ENCODE measurements around the gene LRFN3.

The LRFN3 gene

GRCh38 chr19:35987571-35987896 is 51.4 kb downstream of the LRFN3 start:
- DNase-seq (ENCODE audit: low read depth in 2 of 2): no peak
- no peak overlapping the region for H3K4me3 ChIP-seq (replicated peaks in 1 of 2; ENCODE audit: low read depth in 2 of 2, low read length in 2 of 2)
- TF ChIP-seq, protein P1, sequence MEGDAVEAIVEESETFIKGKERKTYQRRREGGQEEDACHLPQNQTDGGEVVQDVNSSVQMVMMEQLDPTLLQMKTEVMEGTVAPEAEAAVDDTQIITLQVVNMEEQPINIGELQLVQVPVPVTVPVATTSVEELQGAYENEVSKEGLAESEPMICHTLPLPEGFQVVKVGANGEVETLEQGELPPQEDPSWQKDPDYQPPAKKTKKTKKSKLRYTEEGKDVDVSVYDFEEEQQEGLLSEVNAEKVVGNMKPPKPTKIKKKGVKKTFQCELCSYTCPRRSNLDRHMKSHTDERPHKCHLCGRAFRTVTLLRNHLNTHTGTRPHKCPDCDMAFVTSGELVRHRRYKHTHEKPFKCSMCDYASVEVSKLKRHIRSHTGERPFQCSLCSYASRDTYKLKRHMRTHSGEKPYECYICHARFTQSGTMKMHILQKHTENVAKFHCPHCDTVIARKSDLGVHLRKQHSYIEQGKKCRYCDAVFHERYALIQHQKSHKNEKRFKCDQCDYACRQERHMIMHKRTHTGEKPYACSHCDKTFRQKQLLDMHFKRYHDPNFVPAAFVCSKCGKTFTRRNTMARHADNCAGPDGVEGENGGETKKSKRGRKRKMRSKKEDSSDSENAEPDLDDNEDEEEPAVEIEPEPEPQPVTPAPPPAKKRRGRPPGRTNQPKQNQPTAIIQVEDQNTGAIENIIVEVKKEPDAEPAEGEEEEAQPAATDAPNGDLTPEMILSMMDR (IDR thresholded peaks at IDR 0.05; ENCODE audit: low read depth, low read length): no peak

DNA sequence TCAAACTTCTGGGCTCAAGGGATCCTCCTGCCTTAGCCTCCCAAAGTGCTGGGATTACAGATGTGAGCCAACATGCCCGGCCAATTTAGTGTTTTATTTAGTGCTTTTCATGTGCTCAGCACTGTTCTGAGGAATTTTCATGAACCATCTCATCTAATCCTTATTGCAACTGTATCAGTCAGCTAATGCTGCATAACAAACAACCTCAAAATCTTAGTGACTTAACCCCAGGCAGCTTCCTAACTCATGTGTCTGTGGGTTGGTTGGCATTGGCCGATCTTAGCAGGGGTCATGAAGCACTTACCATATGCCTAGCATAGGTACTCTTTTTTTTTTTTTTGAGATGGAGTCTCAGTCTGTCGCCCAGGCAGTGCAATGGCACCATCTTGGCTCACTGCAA is 52.6 kb downstream of the LRFN3 start:
- no peak for DNase-seq (ENCODE audit: low read depth in 2 of 2)
- H3K4me3 ChIP-seq (replicated peaks in 1 of 2; ENCODE audit: low read depth in 2 of 2, low read length in 2 of 2): no peak overlapping the region
- TF ChIP-seq, protein P1 (IDR thresholded peaks at IDR 0.05; ENCODE audit: low read depth, low read length): no peak

- no peak for DNase-seq (ENCODE audit: low read depth in 2 of 2)
- TF ChIP-seq, protein P1 (IDR thresholded peaks at IDR 0.05; ENCODE audit: low read depth, low read length): no peak
- no peak overlapping the region for H3K4me3 ChIP-seq (replicated peaks in 1 of 2; ENCODE audit: low read depth in 2 of 2, low read length in 2 of 2)
These were observed 54.0 kb downstream of the LRFN3 start for GRCh38 chr19:35990156-35990555.

- TF ChIP-seq, protein P1 (IDR thresholded peaks at IDR 0.05; ENCODE audit: low read depth, low read length): no peak
- no peak for DNase-seq (ENCODE audit: low read depth in 2 of 2)
- no peak overlapping the region for H3K4me3 ChIP-seq (replicated peaks in 1 of 2; ENCODE audit: low read depth in 2 of 2, low read length in 2 of 2)
These were observed 54.9 kb downstream of the LRFN3 start for GRCh38 chr19:35990771-35991730.

DNA sequence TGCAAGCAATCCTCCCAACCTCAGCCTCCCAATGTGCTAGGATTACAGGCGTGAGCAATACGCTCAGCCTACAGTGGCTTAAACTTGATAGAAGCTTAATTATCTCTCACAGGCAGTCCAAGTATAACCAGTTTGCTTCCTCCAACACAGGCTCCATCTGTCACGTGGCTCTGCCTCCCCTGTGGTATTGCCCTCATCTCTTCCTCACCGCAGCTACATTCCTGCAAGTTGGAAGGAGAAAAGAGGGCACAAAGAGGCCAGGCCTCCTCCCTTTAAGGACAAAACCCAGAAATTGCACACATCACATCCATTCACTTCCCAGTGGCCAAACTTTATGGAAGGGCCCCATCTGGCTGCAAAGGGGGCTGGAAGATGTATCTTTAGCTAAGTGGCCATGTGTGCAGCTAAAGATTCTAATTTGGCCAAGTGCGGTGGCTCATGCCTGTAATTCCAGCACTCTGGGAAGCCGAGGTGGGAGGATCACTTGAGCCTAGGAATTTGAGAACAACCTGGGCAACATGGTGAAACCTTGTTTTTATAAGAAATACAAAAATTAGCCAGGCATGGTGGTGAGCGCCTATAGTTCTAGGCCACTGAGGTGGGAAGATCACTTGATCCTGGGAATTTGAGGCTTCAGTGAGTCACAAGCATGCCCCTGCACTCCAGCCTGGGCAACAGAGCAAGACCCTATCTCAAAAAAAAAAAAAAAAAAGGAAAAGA is 55.7 kb downstream of the LRFN3 start:
- TF ChIP-seq, protein P1 (IDR thresholded peaks at IDR 0.05; ENCODE audit: low read depth, low read length): no peak
- no peak overlapping the region for H3K4me3 ChIP-seq (replicated peaks in 1 of 2; ENCODE audit: low read depth in 2 of 2, low read length in 2 of 2)
- DNase-seq (ENCODE audit: low read depth in 2 of 2): peak in 1 of 2 donors; percentile 33

DNA sequence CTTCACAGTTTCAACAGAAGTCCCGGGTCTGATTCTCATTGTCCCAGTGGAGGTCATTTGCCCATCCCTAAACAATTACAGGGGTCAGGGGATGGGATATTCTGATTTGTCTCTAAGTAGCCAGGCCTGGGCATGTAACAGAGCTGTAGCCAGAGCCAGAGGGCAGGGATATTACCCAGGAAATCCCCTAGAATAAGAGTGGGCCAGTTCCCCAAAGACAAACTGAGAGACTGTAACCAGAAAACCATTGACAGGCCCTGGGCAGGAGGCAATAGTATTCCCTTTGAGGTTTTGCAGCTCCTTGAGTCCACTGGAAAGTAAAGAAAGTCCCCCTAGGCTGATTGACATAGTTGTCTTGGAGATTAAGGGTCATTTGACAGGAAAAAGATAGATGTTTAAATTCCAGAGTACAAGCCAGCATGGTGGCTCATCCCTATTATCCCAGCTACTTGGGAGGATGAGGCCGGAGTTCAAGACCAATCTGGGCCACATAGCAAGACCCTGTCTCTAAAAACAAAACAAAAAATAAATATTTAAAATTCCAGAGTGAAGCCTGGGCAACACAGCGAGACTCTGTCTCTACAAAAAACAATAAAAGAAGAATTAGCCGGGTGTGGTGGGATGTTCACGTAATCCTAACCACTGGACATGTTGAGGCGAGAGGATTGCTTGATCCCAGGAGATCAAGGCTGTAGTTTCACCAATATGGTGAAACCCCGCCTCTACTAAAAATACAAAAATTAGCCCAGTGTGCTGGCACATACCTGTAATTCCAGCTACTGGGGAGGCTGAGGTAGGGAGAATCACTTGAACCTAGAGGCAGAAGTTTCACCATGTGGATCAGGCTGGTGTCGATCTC is 57.0 kb downstream of the LRFN3 start:
- DNase-seq (ENCODE audit: low read depth in 2 of 2): no peak
- TF ChIP-seq, protein P1 (IDR thresholded peaks at IDR 0.05; ENCODE audit: low read depth, low read length): no peak

More for the DNA sequence above, 57.0 kb downstream of the LRFN3 start:
- H3K4me3 ChIP-seq (replicated peaks in 1 of 2; ENCODE audit: low read depth in 2 of 2, low read length in 2 of 2): no peak overlapping the region
